ENCODE measurements around the gene ADAT1.

DNA sequence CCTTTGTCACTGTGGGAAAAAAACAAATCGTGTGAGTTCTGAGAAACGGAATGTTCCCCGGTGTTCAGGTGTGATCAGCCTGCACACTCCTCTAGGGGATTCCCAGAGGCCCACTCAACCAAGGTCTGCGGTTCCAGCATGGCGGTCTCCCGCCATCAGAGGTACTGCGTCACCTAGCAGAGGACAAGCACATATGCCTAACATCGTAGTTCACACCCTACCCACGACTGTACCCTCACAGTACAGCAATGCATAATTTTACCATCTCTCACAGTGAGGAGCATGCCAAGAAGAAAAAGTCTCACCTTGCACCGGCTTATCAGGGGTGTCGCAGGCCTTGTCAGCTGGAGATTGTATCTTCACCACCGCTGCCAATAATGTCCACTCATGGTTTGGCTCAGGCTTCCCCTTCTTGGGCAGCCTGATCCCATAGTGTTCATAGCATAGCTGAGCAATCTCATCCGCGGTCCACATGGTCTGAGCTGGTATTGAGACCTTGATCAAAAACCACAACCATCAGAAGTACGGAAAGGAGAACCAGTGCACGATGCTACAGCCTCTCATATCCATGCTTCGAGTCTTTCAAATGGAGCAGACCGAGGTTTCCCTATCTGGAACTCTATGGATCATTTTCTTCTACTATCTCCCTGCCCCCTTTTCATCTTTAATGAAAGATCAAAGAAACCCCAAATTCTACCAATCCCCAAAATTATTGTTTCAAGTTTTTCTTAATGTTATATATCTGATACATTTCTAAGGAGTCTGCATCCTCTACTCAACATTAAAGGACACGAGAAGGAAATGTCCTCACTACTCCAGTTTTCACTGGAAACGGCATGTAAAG, 2.5 kb downstream of the ADAT1 start:
- TF ChIP-seq, protein P1, sequence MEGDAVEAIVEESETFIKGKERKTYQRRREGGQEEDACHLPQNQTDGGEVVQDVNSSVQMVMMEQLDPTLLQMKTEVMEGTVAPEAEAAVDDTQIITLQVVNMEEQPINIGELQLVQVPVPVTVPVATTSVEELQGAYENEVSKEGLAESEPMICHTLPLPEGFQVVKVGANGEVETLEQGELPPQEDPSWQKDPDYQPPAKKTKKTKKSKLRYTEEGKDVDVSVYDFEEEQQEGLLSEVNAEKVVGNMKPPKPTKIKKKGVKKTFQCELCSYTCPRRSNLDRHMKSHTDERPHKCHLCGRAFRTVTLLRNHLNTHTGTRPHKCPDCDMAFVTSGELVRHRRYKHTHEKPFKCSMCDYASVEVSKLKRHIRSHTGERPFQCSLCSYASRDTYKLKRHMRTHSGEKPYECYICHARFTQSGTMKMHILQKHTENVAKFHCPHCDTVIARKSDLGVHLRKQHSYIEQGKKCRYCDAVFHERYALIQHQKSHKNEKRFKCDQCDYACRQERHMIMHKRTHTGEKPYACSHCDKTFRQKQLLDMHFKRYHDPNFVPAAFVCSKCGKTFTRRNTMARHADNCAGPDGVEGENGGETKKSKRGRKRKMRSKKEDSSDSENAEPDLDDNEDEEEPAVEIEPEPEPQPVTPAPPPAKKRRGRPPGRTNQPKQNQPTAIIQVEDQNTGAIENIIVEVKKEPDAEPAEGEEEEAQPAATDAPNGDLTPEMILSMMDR (tag by site-specific recombination; IDR thresholded peaks at IDR 0.05) = no peak
- TF ChIP-seq, protein P2, sequence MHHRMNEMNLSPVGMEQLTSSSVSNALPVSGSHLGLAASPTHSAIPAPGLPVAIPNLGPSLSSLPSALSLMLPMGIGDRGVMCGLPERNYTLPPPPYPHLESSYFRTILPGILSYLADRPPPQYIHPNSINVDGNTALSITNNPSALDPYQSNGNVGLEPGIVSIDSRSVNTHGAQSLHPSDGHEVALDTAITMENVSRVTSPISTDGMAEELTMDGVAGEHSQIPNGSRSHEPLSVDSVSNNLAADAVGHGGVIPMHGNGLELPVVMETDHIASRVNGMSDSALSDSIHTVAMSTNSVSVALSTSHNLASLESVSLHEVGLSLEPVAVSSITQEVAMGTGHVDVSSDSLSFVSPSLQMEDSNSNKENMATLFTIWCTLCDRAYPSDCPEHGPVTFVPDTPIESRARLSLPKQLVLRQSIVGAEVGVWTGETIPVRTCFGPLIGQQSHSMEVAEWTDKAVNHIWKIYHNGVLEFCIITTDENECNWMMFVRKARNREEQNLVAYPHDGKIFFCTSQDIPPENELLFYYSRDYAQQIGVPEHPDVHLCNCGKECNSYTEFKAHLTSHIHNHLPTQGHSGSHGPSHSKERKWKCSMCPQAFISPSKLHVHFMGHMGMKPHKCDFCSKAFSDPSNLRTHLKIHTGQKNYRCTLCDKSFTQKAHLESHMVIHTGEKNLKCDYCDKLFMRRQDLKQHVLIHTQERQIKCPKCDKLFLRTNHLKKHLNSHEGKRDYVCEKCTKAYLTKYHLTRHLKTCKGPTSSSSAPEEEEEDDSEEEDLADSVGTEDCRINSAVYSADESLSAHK (tag by site-specific recombination; IDR thresholded peaks at IDR 0.05) = no peak
